Measurements from ENCODE around the gene LARP1. TPM values are rescaled to one million over a fixed set of nuclear protein-coding genes. Genes with fewer than 3 reads are reported as not detected.

Gene LARP1
- total and polyA plus RNA-seq, 10 of the 15 experiments (the other 5 are each of a cell fraction or from before 2014, with no cell fraction given), result 22.6 to 227 (median 60.8) TPM

DNA sequence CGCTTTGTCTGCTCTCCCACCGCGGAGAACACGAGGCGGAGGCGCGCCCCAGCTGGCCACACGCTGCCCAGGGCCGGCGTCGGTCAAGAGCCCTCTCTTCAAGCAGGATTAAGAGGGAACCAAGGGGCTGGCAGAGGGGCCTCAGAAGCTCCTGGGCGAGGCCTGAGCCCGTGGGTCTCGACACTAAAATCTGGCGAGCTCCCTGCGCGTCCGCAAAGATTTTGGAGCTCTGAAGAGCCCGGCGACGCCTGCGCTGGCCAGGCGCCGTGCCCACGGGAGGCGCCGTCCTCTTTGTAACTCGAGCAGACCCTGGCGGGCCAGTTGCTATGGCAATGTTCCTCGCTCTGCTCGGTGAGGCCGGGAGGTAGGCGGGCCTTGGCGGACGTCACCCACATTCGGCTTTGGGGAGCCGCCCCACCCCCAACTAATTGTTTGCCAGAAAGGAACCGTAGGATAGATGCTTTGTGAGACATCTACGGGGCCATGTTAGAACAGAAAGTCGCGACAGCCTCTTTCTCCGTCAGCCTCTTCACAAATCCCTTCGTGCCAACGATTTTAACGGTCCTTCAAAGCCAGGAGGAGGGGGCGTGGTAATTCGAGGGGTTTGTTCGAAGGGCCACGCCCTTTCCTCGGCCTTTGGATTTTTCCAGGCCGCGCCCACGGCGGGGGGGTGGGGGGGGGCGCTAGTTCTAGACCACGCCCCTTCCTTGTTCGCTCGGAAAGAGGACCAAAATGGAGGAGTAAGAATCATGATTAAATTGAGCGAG, 102.5 kb downstream of the LARP1 start (continued):
- peak in 1 of 2 experiments; percentile 8; a peak in 1 of 4 replicates for TF ChIP-seq EP300 (IDR thresholded peaks at IDR 0.05; ENCODE audit: borderline replicate concordance in 1 of 2, control insufficient read depth in 1 of 2, low read depth in 2 of 2, low read length in 2 of 2)

DNA sequence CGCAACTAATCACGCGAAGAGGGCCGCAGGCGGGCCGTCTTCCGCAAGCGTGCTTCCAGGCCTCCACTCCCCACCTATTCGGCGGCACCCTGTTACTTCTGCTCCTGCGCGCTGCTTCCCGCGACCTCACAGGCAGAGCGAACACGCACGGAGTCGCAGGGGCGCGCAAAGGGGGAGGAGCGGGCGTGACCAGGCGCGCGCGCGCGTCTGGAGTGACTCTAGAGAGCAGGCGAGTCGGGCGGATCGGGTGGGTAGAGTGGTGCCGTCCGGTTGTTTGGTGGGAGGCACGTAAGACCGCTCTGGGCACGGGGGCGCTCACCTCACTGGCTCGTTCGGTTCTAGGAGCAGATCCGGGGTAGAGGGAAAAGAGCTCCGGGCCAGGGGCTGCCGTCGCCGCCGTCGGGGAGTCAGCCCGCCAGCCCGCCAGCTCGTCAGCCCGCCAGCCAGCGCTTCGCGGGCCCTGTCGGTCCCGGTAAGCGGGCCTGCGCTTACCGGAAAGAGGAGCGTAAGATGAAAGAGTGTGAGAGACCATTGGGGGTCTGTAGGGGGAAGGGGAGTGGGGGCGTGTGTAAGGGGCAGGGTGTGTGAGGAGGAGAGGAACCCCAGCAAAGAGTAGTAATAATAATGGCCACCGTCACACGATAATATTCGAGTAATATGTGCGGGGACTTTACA, 103.3 kb downstream of the LARP1 start, which contains the start of gene CNOT8:
CNOT8 (plus strand) TSS at position 331 of the 675 bp plus-strand sequence. CDS start 4,652 bp downstream, outside the sequence.
- H3K9ac ChIP-seq (ENCODE audit: control insufficient read depth, insufficient read depth, low read length), result peak within 1 kb of the TSS; percentile 80
- no peaks in the 10 kb centered on the region for H3K9me3 ChIP-seq (replicated peaks; ENCODE audit: control insufficient read depth, insufficient read depth, low read length)
- peak within 1 kb of the TSS; percentile 92 for H2AFZ ChIP-seq (ENCODE audit: control insufficient read depth, low read depth, low read length)
- RAD21 ChIA-PET (ENCODE audit: unreplicated experiment), result interaction anchor here (0.9 to 2.0 kb wide), 2 partner anchors 79 to 106 kb away, joined by 3 to 7 read pairs; partner anchors contain the start of gene GEMIN5
- peak; percentile 77 for FAIRE-seq
- POLR2A ChIA-PET, result interaction anchor here (0.7 to 2.3 kb wide), 4 partner anchors 80 to 101 kb away, joined by 3 to 7 read pairs (median 3); no protein-coding TSS in a partner anchor
- peak within 1 kb of the TSS; percentile 91 for H3K27ac ChIP-seq (ENCODE audit: control insufficient read depth, insufficient read depth)
- H4K20me1 ChIP-seq (ENCODE audit: control insufficient read depth, insufficient read depth), result no peaks in the 10 kb centered on the region; the same call in 1 of the 2 replicates
- peak within 1 kb of the TSS; percentile 97 for H3K4me3 ChIP-seq
- H3K4me1 ChIP-seq (ENCODE audit: control insufficient read depth, insufficient read depth, low read length), result peaks cover 17% of the 10 kb centered on the region
- peak; percentile 87 for DNase-seq (ENCODE audit: low read depth, low spot score)
- H3K36me3 ChIP-seq (ENCODE audit: control insufficient read depth in 2 of 2, insufficient read depth in 2 of 2, low read length in 1 of 2), result peaks cover 0 to 1% of the 10 kb centered on the region in 2 experiments; a peak in 1 of 4 replicates
- under 1% methylated on average over 61 of the region's 65 CpGs for WGBS (ENCODE audit: insufficient coverage, insufficient replicate concordance, low lambda C conversion rate, missing lambda C conversion rate)
- SMC1A ChIA-PET (ENCODE audit: uncharacterized antibody, unreplicated experiment), result no interaction called here
- in situ Hi-C loops (cut with MboI) (no loop called here), intact Hi-C loops (cut with micrococcal nuclease; ENCODE audit: unreplicated experiment) (loop anchor here (1.0 to 5.0 kb wide), 3 partner anchors 80 to 411 kb away; partner anchors contain the start of genes GEMIN5, LARP1 and SAP30L)
- H3K27me3 ChIP-seq (replicated peaks in 1 of 2; ENCODE audit: control insufficient read depth in 2 of 2, insufficient read depth in 2 of 2, low read length in 1 of 2), result no peaks in the 10 kb centered on the region
- peak within 1 kb of the TSS; percentile 99 for H3K4me2 ChIP-seq (ENCODE audit: control insufficient read depth, insufficient read depth)
- CTCF ChIA-PET, result interaction anchor here (0.6 kb wide), 1 partner anchor 210 kb away, joined by 3 read pairs; no protein-coding TSS in a partner anchor
- peaks cover 49% of the 10 kb centered on the region for H3K79me2 ChIP-seq (ENCODE audit: control insufficient read depth, insufficient read depth, low read length)
- no TSS peak for BruUV-seq (replicated peaks)
- peak; percentile 85 for ATAC-seq
- TF ChIP-seq CTCF (IDR thresholded peaks at IDR 0.05 in 2 of 3, conservative IDR thresholded peaks at IDR 0.05 in 1 of 3; ENCODE audit: control insufficient read depth in 2 of 3, extremely low read depth in 1 of 3, insufficient read depth in 1 of 3, low read depth in 3 of 3, low read length in 3 of 3) (no peak), POLR2AphosphoS2 (IDR thresholded peaks at IDR 0.05; ENCODE audit: low read depth, low read length) (peak; percentile 44; the same call in 1 of the 2 replicates), EP300 (IDR thresholded peaks at IDR 0.05; ENCODE audit: borderline replicate concordance in 1 of 2, control insufficient read depth in 1 of 2, low read depth in 2 of 2, low read length in 2 of 2) (peak in 1 of 2 experiments; percentile 6; a peak in 1 of 4 replicates), CHD2 (IDR thresholded peaks at IDR 0.05; ENCODE audit: borderline replicate concordance, low read depth, low read length) (0 out of 2 replicates have a peak, but pooled peaks have one; percentile 46), MLLT1 (IDR thresholded peaks at IDR 0.05) (no peak), KAT2A (conservative IDR thresholded peaks at IDR 0.05; ENCODE audit: control insufficient read depth, low read depth, low read length) (no peak), NRF1 (conservative IDR thresholded peaks at IDR 0.05; ENCODE audit: low read depth, low read length) (peak; percentile 37; the same call in 1 of the 2 replicates), PML (IDR thresholded peaks at IDR 0.05; ENCODE audit: low read length) (peak; percentile 65), RFX5 (IDR thresholded peaks at IDR 0.05; ENCODE audit: low read depth, low read length) (0 out of 2 replicates have a peak, but pooled peaks have one; percentile 11), NR2C1 (IDR thresholded peaks at IDR 0.05) (peak; percentile 94), SMAD5 (IDR thresholded peaks at IDR 0.05; ENCODE audit: low read depth) (peak; percentile 87), HDAC6 (IDR thresholded peaks at IDR 0.05; ENCODE audit: unreplicated experiment) (no peak), RAD51 (IDR thresholded peaks at IDR 0.05) (no peak), YY1 (IDR thresholded peaks at IDR 0.05; ENCODE audit: low read depth, low read length) (peak; percentile 85)
- TF ChIP-seq, protein P1, sequence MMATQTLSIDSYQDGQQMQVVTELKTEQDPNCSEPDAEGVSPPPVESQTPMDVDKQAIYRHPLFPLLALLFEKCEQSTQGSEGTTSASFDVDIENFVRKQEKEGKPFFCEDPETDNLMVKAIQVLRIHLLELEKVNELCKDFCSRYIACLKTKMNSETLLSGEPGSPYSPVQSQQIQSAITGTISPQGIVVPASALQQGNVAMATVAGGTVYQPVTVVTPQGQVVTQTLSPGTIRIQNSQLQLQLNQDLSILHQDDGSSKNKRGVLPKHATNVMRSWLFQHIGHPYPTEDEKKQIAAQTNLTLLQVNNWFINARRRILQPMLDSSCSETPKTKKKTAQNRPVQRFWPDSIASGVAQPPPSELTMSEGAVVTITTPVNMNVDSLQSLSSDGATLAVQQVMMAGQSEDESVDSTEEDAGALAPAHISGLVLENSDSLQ (IDR thresholded peaks at IDR 0.05), result peak; percentile 86

All from GM12878 (cell line).